ENCODE measurements around the gene MYG1. TPM values are rescaled to one million over a fixed set of nuclear protein-coding genes. Genes with fewer than 3 reads are reported as not detected.
A peak's percentile ranks its signal among the peaks of the same experiment; 100 is the strongest.

Gene MYG1
- total and polyA plus RNA-seq, 2 of the 13 experiments (the other 11 are each of a cell fraction or from before 2014, with no cell fraction given): 38.6 to 58.0 TPM

DNA sequence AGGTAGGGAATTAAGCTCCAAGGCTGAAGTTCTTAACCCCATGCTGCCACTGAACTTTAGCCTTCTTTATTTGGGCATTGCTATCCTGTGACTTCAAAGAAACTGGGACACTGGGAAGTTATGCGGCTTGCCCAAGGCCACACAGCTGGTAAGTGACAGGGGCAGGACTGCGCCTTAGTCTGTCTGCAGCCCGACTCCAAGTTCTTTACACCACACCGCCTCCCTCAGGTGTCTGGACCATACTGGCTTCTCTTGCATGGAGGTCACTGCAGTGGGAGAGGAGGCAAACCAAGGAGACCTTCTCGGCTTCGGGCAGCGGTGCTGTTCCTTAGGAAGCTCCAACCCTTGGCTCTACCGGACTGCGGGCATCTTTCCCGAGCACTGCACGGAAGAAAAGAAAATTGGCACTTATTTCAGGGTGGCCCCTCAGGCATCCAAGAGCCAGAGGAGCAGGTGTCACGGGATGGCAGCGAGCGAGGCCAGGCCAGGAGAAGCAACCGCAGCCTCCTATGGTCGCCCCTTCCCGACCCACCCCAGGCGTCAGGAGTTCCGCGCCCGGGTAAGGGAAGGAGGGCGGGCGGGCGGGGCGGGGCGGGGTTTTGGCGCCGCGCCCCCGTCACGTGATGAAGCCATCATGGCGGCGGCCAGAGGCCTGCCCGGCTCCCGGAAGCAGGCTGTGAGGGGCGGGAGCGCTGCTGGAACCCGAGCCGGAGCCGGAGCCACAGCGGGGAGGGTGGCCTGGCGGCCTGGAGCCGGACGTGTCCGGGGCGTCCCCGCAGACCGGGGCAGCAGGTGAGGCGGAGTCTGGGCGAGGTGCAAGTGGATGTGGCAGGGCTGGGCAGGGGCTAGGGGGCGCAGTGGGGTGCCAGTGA lies 47.8 kb upstream of the MYG1 start (continued):
- TF ChIP-seq CCDC6 (CRISPR knock-in tag; IDR thresholded peaks at IDR 0.05): no peak; the same call in 1 of the 2 replicates
- TF ChIP-seq, protein P1, sequence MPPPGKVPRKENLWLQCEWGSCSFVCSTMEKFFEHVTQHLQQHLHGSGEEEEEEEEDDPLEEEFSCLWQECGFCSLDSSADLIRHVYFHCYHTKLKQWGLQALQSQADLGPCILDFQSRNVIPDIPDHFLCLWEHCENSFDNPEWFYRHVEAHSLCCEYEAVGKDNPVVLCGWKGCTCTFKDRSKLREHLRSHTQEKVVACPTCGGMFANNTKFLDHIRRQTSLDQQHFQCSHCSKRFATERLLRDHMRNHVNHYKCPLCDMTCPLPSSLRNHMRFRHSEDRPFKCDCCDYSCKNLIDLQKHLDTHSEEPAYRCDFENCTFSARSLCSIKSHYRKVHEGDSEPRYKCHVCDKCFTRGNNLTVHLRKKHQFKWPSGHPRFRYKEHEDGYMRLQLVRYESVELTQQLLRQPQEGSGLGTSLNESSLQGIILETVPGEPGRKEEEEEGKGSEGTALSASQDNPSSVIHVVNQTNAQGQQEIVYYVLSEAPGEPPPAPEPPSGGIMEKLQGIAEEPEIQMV (CRISPR knock-in tag; IDR thresholded peaks at IDR 0.05; ENCODE audit: low read depth): no peak
- TF ChIP-seq JDP2 (CRISPR knock-in tag; IDR thresholded peaks at IDR 0.05; ENCODE audit: borderline replicate concordance): no peak
- TF ChIP-seq SUZ12 (IDR thresholded peaks at IDR 0.05; ENCODE audit: low read depth, low read length): no peak
- TF ChIP-seq ZNF33B (CRISPR knock-in tag; IDR thresholded peaks at IDR 0.05): no peak; the same call in 1 of the 2 replicates
- peak; percentile 97 for TF ChIP-seq PHF20 (CRISPR knock-in tag; IDR thresholded peaks at IDR 0.05)
- TF ChIP-seq, protein P2, sequence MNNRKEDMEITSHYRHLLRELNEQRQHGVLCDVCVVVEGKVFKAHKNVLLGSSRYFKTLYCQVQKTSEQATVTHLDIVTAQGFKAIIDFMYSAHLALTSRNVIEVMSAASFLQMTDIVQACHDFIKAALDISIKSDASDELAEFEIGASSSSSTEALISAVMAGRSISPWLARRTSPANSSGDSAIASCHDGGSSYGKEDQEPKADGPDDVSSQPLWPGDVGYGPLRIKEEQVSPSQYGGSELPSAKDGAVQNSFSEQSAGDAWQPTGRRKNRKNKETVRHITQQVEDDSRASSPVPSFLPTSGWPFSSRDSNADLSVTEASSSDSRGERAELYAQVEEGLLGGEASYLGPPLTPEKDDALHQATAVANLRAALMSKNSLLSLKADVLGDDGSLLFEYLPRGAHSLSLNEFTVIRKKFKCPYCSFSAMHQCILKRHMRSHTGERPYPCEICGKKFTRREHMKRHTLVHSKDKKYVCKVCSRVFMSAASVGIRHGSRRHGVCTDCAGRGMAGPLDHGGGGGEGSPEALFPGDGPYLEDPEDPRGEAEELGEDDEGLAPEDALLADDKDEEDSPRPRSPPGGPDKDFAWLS (CRISPR knock-in tag; IDR thresholded peaks at IDR 0.05; ENCODE audit: borderline replicate concordance): no peak
- TF ChIP-seq RARG (CRISPR knock-in tag; IDR thresholded peaks at IDR 0.05; ENCODE audit: low read depth): no peak
- TF ChIP-seq, protein P3, sequence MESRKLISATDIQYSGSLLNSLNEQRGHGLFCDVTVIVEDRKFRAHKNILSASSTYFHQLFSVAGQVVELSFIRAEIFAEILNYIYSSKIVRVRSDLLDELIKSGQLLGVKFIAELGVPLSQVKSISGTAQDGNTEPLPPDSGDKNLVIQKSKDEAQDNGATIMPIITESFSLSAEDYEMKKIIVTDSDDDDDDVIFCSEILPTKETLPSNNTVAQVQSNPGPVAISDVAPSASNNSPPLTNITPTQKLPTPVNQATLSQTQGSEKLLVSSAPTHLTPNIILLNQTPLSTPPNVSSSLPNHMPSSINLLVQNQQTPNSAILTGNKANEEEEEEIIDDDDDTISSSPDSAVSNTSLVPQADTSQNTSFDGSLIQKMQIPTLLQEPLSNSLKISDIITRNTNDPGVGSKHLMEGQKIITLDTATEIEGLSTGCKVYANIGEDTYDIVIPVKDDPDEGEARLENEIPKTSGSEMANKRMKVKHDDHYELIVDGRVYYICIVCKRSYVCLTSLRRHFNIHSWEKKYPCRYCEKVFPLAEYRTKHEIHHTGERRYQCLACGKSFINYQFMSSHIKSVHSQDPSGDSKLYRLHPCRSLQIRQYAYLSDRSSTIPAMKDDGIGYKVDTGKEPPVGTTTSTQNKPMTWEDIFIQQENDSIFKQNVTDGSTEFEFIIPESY (CRISPR knock-in tag; IDR thresholded peaks at IDR 0.05): peak; percentile 9; the same call in 1 of the 2 replicates
- TF ChIP-seq MBNL3 (CRISPR knock-in tag; conservative IDR thresholded peaks at IDR 0.05): no peak
- TF ChIP-seq, protein P4, sequence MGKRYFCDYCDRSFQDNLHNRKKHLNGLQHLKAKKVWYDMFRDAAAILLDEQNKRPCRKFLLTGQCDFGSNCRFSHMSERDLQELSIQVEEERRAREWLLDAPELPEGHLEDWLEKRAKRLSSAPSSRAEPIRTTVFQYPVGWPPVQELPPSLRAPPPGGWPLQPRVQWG (CRISPR knock-in tag; IDR thresholded peaks at IDR 0.05; ENCODE audit: borderline replicate concordance, low read depth): no peak
- peak; percentile 32 for TF ChIP-seq TAF15 (IDR thresholded peaks at IDR 0.05; ENCODE audit: low read depth, low read length, poor library complexity, severe bottlenecking)
- no peak for TF ChIP-seq MED8 (CRISPR knock-in tag; IDR thresholded peaks at IDR 0.05; ENCODE audit: insufficient replicate concordance)
- TF ChIP-seq, protein P5, sequence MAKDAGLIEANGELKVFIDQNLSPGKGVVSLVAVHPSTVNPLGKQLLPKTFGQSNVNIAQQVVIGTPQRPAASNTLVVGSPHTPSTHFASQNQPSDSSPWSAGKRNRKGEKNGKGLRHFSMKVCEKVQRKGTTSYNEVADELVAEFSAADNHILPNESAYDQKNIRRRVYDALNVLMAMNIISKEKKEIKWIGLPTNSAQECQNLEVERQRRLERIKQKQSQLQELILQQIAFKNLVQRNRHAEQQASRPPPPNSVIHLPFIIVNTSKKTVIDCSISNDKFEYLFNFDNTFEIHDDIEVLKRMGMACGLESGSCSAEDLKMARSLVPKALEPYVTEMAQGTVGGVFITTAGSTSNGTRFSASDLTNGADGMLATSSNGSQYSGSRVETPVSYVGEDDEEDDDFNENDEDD (CRISPR knock-in tag; IDR thresholded peaks at IDR 0.05; ENCODE audit: borderline replicate concordance): peak; percentile 39; the same call in 1 of the 2 replicates
- TF ChIP-seq ZNF891 (CRISPR knock-in tag; IDR thresholded peaks at IDR 0.05): no peak
- TF ChIP-seq BORCS8-MEF2B (CRISPR knock-in tag; IDR thresholded peaks at IDR 0.05): peak; percentile 70
- TF ChIP-seq GZF1 (CRISPR knock-in tag; IDR thresholded peaks at IDR 0.05): no peak
- peak; percentile 46 for TF ChIP-seq DMAP1 (CRISPR knock-in tag; IDR thresholded peaks at IDR 0.05)
- no peak for TF ChIP-seq ZNF615 (CRISPR knock-in tag; IDR thresholded peaks at IDR 0.05; ENCODE audit: borderline replicate concordance)
- TF ChIP-seq DNMT1 (CRISPR knock-in tag; IDR thresholded peaks at IDR 0.05): no peak
- TF ChIP-seq, protein P6, sequence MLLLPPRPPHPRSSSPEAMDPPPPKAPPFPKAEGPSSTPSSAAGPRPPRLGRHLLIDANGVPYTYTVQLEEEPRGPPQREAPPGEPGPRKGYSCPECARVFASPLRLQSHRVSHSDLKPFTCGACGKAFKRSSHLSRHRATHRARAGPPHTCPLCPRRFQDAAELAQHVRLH (CRISPR knock-in tag; IDR thresholded peaks at IDR 0.05; ENCODE audit: borderline replicate concordance, low read depth): no peak
- no peak for TF ChIP-seq ZNF780A (CRISPR knock-in tag; IDR thresholded peaks at IDR 0.05)

Measured in HepG2 (cell line).